Body of pancreas (tissue), 4 donors: ENCODE data around the gene KRTAP10-4. TPM values are rescaled to one million over a fixed set of nuclear protein-coding genes. Genes with fewer than 3 reads are reported as not detected.

ENCODE experiments used
- ATAC-seq: fragments of 150-250 bp; one replicate; pipeline ENCODE4 v1.9.1; 2016
- DNase-seq, 4 donors: peaks; one replicate each; pipeline ENCODE4 v3.0.0-alpha.2; 2019
- H3K27ac ChIP-seq, 4 donors: fragments of 200-600 bp; sonication (generic); 1 replicate in 3 of 4; 2 replicates in 1 of 4; pipeline versions ENCODE4 v1.5.1 to v1.6.1; 2016 to 2019; ENCODE audit warnings: mild to moderate bottlenecking in 1 of 4, mixed read lengths in 1 of 4, moderate library complexity in 1 of 4
- H3K27me3 ChIP-seq, 2 donors: fragments of 200-600 bp; sonication (generic); one replicate each; pipeline ENCODE4 v1.6.0; 2016; ENCODE audit warnings: mild to moderate bottlenecking in 1 of 2
- H3K36me3 ChIP-seq, 2 donors: fragments of 200-600 bp; sonication (generic); replicated peaks in 1 of 2; 2 replicates each; pipeline ENCODE4 v1.5.1; 2016; ENCODE audit warnings: low read depth in 2 of 2; ENCODE audit not compliant: insufficient read depth in 1 of 2
- H3K4me1 ChIP-seq: fragments of 200-600 bp; sonication (generic); one replicate; pipeline ENCODE4 v1.6.0; 2016
- H3K4me3 ChIP-seq, 2 donors: fragments of 200-600 bp; sonication (generic); 1 replicate in 1 of 2; 2 replicates in 1 of 2; pipeline ENCODE4 v1.5.1; 2016 to 2019
- H3K9me3 ChIP-seq, 3 donors: fragments of 200-600 bp; sonication (generic); 1 replicate in 2 of 3; 2 replicates in 1 of 3; pipeline ENCODE4 v1.5.1; 2016
- POLR2A ChIP-seq, 3 donors: fragments of 450-650 bp; IDR thresholded peaks; one replicate each; pipeline ENCODE4 v1.6.1; 2016; ENCODE audit warnings: antibody characterized with exemption in 3 of 3, mild to moderate bottlenecking in 2 of 3
- WGBS, 2 donors: methylation state at CpG; one replicate each; pipeline ENCODE4 v1.1.5; 2017; 5-methylcytosine and 5-hydroxymethylcytosine counted together
- intact Hi-C: fragments of 100-400 bp; cut with DNase I; formaldehyde crosslinking; loops from one replicate; pipeline ENCODE4 v1.15.1; 2023
- total RNA-seq, 2 donors: library from RNA; depleted of rRNA; stranded (reverse); fragments of >200 nt; gene quantifications; one replicate each; pipeline ENCODE4 v1.1.0, GENCODE V29; 2016
- TF ChIP-seq, protein P1 (sequence below), 7 experiments: fragments of 450-650 bp in 4 of 7; fragments of 200-600 bp in 3 of 7; sonication (generic) in 3 of 7; IDR thresholded peaks; one replicate each; pipeline ENCODE4 v1.5.1; 2016 to 2019; ENCODE audit warnings: antibody characterized with exemption in 7 of 7

KRTAP10-4 gene
- total RNA-seq, 2 donors from 2014 or later: not detected

DNA sequence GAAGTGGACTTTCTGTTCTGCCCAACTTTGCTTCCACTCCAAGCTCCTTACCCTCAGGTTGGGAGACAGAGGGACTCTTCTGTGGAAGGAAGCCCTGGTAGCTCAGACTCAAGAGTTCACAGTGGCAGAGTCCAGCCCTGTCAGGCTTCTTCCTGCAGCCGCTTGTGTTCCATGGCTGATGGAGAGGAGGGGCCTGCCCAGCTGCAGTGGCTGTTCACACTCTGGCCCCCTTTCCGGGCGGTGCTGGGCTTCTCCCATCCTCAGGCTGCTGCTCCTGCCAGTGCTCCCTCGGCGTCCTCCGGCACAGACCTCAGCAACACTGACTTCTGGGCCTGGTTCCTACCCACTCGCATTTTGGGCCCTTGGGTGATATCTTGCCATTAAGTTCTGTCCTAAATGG lies 37.6 kb upstream of the KRTAP10-4 start:
- TF ChIP-seq, protein P1, sequence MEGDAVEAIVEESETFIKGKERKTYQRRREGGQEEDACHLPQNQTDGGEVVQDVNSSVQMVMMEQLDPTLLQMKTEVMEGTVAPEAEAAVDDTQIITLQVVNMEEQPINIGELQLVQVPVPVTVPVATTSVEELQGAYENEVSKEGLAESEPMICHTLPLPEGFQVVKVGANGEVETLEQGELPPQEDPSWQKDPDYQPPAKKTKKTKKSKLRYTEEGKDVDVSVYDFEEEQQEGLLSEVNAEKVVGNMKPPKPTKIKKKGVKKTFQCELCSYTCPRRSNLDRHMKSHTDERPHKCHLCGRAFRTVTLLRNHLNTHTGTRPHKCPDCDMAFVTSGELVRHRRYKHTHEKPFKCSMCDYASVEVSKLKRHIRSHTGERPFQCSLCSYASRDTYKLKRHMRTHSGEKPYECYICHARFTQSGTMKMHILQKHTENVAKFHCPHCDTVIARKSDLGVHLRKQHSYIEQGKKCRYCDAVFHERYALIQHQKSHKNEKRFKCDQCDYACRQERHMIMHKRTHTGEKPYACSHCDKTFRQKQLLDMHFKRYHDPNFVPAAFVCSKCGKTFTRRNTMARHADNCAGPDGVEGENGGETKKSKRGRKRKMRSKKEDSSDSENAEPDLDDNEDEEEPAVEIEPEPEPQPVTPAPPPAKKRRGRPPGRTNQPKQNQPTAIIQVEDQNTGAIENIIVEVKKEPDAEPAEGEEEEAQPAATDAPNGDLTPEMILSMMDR (IDR thresholded peaks at IDR 0.05): no peak
- no peak for TF ChIP-seq POLR2A (IDR thresholded peaks at IDR 0.05)
- no peaks in the 10 kb centered on the region for H3K36me3 ChIP-seq
- no peaks in the 10 kb centered on the region for H3K9me3 ChIP-seq
- no peaks in the 10 kb centered on the region for H3K27me3 ChIP-seq
- H3K4me3 ChIP-seq: no peak overlapping the region
- no peak for DNase-seq
- H3K4me1 ChIP-seq: no peaks in the 10 kb centered on the region
- 51 to 58% methylated on average over 7 of the region's 7 CpGs for WGBS, 2 donors
- ATAC-seq: no peak
- intact Hi-C loops: no loop called here
- H3K27ac ChIP-seq: no peak overlapping the region

DNA sequence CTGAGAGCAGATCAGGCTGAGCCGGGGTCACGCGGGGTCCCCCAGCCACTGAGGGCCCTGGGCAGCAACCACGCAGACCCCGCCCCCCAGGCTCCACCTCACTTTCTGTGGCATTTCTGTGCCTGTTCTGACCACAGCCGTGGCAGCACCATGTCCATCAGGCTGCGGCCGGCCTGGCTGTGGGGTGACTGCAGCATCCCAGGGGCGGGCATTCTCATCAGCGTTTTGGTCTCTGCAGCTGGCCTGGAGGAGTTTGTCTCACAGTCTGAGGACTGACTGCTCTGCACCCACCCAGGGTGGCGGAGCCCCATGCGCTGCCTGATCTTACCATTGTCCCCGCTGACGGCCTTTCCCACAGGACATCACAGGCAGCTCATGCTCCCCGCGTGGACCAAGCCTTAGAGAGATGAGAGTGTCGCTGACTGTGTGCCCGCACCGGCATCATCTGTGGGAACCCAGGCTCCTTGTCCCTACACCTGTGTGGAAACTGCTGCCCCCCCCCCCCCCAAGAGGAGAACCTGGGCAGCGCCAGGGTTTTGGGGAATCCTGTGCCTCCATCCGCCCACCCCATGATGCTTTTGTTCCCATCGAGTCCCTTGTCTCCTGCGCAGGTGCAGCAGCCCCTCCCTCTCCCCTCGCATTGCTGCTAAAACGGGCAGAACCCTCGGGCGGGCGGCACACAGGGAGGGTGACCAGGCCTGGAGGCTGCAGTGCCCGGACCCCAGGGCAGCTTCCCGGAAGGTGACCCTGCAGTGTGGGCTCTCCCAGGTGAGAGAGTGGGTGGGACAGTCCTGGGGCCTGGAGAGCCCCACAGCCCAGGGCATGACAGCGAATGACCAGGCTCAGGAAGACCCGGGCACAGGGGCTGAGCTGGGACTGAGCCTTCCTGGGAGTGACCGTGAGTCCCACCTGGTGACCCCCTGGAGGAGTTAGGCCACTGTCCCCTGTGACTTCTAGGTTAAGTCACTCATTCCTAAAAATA lies 35.3 kb upstream of the KRTAP10-4 start:
- Histone ChIP-seq H3K9me3 (no peaks in the 10 kb centered on the region), H3K36me3 (no peaks in the 10 kb centered on the region), H3K4me3 (no peak overlapping the region), H3K27me3 (no peaks in the 10 kb centered on the region), H3K27ac (no peak overlapping the region), H3K4me1 (no peaks in the 10 kb centered on the region)
- ATAC-seq (no peak), DNase-seq (peak in 1 of 4 donors; percentile 6)
- WGBS, 2 donors: 83 to 84% methylated on average over 27 to 33 of the region's 33 CpGs
- TF ChIP-seq, protein P1 (IDR thresholded peaks at IDR 0.05): no peak
- no peak for TF ChIP-seq POLR2A (IDR thresholded peaks at IDR 0.05)
- intact Hi-C loops: no loop called here

DNA sequence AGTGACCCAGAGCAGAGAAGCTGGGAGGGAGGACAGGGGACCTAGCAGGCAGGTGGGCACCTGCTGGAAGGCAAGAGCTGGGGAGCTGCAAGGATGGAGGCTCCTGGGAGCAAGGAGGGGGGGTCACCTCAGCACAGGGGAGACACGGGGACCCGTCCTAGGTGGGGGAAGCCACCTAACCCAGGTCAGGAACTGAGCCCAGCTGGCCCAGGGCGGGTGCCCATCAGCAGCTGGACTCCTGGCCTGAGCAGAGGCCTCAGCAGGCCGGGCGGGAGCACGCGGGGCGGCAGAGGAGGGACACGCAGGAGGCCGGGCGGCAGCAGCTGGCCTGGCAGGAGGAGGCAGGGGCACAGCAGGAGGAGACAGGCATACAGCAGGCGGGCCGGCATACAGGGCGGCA lies 34.5 kb upstream of the KRTAP10-4 start:
- Histone ChIP-seq H3K9me3 (no peaks in the 10 kb centered on the region), H3K4me1 (no peaks in the 10 kb centered on the region), H3K4me3 (no peak overlapping the region), H3K27me3 (no peaks in the 10 kb centered on the region), H3K27ac (no peak overlapping the region), H3K36me3 (no peaks in the 10 kb centered on the region)
- ATAC-seq: no peak
- TF ChIP-seq, protein P1 (IDR thresholded peaks at IDR 0.05): no peak
- TF ChIP-seq POLR2A (IDR thresholded peaks at IDR 0.05): no peak
- WGBS, 2 donors: 60 to 61% methylated on average over 11 to 14 of the region's 14 CpGs
- intact Hi-C loops: no loop called here
- DNase-seq: peak in 1 of 4 donors; percentile 8

DNA sequence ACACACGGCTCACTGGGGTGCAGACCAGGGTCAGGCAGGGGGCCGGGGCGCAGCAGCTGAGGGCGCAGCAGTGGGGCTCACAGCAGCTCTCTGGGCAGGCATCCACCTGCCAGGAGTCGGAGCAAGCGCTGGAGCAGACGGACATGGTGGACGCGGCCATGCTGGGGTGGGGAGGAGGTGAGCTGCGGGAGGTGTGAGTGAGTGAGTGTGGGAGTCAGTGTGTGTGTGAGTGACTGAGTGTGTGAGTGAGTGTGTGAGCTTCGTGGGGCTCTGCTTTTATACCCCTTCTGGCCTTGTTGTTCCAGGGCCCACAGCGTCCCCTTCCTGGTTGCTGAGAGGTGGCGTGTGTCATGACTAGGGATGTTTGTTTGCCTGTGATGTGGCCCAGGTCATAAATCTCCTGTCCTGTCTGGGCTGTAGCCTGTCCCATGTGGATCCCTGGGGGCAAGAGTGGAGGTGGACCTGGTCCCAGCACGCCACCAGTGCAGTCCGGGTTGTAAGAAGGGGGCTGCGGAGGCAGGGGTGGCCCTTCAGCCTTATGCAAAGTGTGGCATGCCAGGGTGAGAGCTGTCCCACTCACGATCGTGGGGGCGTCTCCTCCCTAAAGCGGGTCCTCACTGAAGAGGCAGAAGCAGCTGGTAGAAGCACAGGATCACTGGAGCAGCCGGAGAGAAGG lies 33.4 kb upstream of the KRTAP10-4 start, which contains the start of gene KRTAP10-1:
Gene KRTAP10-1, minus strand, starts transcription at position 205 of the 676 bp plus-strand sequence. Its CDS starts 45 bp downstream, at position 160.
- intact Hi-C loops: no loop called here
- DNase-seq (peak in 1 of 4 donors; percentile 7), ATAC-seq (no peak)
- Histone ChIP-seq H3K27ac (no peak within 1 kb of the TSS), H3K27me3 (no peaks in the 10 kb centered on the region), H3K36me3 (no peaks in the 10 kb centered on the region), H3K4me3 (no peak within 1 kb of the TSS), H3K4me1 (no peaks in the 10 kb centered on the region), H3K9me3 (no peaks in the 10 kb centered on the region)
- WGBS, 2 donors: 52 to 67% methylated on average over 13 to 19 of the region's 21 CpGs
- TF ChIP-seq, protein P1 (IDR thresholded peaks at IDR 0.05): no peak
- TF ChIP-seq POLR2A (IDR thresholded peaks at IDR 0.05): no peak
